ENCODE data around the gene FOXP2.
"Not testable (repeated sequence)": the region's sequence is repeated elsewhere in the genome, so short reads cannot be mapped to it uniquely, and the experiment has no call there.

Gene FOXP2

DNA sequence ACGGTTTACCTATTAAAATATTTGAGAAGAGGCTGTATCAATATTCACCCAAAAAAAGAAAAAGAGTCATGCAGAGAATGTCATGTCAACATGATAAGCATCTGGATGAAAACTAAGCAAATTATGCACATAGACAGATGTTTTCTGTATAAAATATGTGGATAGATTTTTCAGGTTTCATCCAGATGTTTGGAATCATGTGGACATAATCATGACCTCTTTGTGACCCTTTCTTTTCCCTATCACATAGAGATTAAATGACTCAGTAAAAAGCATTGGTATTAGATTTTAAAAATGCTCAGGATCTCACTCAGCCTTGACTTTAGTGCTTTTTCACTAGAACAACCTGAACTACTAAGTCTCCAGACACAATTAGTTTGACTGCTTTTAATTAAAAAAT, 90.0 kb downstream of the FOXP2 start:
- no peak for DNase-seq (ENCODE audit: low read depth)

DNA sequence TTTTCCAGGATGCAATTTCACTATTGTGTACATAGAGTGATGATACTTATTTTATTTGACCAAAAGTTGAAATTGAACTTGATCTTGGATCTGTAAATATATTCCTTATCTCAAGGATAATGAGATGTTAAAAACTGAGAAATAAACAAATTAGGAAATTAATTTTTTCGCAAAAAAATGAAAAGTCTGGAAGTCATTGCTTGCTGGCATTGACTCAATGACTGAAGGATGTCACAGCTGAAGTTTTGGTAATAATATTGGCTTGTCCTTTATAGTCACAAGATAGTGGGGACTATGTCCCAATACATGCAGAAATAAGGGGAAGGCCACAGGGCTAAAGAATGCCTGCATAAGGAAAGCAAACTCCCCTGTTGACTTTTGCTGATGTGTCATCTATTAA, 92.8 kb downstream of the FOXP2 start:
- DNase-seq (ENCODE audit: low read depth), result no peak

DNA sequence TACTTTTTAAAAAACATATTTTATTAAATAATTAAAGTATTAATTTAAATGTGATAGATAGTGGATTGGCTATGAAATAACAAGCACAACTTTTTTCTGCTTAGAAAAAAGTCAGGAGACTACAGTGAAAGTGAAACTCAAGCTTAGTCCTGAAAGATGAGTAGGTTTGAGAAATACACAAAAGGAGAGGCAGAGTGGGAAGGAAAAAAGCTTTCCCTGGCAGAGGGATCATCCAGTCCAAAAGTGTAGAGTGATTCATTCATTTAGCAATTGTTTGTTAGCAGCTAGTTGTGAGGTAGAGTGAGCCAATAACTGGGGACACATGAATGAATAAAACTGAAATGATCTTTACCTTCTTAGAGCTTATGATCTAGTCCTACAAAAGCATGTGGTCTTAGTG, 93.5 kb downstream of the FOXP2 start:
- peak; percentile 10 for DNase-seq (ENCODE audit: low read depth)

DNA sequence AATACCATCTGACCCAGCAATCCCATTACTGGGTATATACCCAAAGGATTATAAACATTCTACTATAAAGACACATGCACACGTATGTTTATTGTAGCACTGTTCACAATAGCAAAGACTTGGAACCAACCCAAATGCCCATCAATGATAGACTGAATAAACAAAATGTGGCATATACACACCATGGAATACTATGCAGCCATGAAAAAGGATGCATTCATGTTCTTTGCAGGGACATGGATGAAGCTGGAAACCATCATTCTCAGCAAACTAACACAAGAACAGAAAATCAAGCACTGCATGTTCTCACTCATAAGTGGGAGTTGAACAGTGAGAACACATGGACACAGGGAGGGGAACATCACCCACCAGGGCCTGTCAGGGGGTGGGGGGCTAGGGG, 96.2 kb downstream of the FOXP2 start:
- DNase-seq (ENCODE audit: low read depth), result not testable (repeated sequence)

DNA sequence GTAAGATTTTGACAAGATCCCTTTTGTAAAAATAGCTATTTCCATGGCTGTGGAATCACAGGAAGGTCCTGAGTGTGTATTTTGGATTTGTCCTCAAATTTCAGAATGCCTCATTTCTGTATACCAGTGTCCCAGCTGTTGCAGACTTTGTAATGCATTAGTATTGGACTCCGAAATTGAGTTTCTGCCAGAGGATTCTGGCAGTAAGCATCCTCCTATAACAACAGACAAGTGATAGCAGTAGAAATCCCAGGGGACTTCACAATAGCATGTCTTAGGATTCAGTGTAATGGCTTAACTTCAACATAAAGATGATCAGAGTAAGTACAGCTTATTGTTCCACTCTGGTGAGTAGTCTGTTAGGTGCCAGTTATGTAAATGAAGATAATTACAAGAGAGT, 104.6 kb downstream of the FOXP2 start:
- no peak for DNase-seq (ENCODE audit: low read depth)

DNA sequence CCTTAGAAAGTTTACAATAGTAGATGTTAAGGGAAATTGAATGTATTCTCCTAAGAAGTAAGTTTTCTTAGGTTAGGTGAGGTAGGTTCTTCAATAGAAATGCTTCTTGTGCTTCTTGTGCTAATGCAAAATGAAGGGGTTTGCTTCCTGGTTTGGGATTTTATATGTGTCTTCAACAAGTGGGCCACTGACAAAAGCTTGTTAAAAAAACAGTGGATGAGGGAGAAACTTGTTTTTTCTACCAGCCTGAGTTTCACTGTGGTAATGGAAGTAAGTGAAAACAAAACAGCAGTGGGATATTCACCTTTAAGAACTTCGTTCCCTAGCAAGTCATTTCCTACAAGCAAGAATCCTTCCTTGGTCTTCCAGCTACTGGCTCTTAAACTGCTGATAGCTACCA, 107.5 kb downstream of the FOXP2 start:
- DNase-seq (ENCODE audit: low read depth), result no peak

DNA sequence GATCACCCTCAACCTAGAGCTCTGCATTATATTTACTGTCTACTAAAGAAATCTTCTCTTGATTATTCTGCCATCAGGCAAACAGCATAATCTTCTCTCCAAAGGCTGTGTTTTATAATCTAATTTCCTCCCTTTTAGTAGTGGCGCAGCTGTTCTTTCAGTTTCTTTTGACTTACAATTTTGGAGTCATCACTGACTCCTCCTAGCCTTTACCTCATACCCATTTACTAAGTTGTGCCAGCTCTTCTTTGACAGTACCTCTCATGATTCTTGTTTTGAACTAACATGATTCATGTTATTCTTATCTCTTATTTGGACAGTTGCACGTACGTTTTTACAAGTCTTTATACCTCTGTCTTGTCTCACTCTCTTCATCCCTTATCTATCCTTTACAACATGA, 113.0 kb downstream of the FOXP2 start:
- DNase-seq (ENCODE audit: low read depth), result no peak

DNA sequence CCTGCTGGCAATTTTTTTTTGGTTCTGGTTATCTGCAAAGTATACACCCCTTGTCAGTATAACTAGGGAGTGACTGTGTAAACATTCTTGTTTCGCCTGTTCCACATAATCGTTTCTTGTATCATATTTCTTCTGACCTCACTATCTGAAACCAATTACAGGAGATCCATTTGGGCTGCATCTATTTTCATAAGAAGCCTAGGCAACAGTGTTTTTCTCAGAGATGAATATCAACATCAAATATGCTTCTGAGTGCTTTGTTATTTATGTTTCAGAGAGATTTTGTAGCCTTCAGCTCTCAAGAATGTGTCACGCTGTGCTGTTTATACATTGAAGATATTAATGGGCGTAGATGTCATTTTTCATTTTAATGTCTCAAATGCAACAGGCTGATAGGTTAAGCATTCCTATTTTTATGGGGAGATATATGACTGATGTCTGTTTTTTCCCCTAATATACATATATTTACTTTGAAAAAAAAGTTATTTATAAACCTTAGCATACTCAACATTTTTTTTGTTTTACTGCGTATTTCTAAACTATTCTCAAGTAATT, 115.5 kb downstream of the FOXP2 start:
- DNase-seq (ENCODE audit: low read depth), result peak; percentile 11

DNA sequence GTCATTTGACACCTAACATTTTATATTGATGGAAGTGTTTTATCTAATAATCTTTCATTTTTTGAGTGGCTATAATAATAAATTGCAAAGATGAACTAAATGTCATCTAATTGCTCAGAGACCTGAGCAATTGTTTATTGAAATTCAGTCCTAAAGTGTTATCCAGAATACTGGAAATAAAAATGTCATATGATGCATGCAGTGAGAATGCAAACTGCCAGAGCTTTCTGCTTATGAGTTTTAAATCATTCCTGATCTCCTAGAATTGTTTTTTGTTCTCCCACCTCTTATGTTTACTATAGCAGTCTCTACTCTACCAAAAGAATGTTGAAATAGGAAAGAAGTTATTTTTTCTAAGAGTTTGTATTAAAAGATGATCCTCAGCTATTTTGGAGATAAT, 116.7 kb downstream of the FOXP2 start:
- DNase-seq (ENCODE audit: low read depth), result no peak

DNA sequence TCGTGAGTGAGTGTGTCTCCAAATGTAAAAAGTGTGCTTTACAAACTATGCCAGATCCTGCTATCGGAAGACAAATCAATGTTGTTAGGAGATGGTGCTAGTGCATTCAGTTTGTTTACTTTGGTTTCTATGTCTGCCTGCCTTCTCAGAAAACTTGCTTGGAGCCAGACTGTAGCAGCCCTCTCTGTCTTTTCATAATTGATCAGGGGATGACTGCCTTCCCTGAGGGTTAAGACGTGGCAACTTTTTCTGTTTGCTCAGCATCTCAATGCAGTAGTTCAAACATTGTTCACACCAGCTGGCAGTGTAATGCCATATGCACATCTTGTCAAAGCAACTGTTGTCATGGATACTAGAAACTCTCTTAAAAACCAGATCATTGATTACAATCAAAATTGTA, 118.5 kb downstream of the FOXP2 start:
- DNase-seq (ENCODE audit: low read depth), result no peak

DNA sequence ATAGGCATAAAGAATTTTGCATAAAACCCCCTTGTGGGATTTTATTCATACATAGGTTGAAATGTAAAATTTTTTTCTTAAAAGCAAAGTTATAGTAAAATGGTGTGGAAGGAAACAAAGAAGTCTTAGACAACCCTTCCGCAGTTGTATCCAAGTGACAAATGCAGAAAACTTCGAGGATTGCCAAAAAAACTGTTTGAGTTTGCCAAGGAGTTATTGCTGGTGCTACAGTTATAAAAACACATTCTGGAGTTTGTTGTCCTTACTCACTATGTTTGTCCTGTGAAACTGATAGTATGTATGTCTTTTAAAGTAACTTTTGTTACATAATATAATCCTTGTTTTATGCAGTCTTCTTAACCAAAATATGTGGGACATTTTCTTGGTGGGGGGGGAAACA, 120.3 kb downstream of the FOXP2 start:
- no peak for DNase-seq (ENCODE audit: low read depth)

DNA sequence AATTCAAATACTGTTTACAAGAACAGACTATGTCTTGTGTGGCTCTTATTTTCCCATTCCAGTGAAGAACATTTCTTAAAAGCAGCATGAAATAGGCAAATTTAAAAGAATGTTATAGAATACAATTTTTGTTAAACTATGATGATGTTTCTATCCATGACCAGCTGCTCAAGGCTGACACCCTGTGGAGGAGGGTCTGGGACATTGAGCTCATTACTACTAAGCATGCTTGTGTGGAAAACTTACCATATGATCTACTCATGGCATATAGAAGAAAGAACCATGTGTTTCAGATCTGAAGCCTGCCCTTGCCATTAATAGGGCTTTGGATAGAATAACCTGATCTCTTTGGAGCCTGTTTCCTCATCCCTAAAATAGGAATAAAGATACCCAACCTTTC, 125.0 kb downstream of the FOXP2 start:
- peak; percentile 41 for DNase-seq (ENCODE audit: low read depth)

DNA sequence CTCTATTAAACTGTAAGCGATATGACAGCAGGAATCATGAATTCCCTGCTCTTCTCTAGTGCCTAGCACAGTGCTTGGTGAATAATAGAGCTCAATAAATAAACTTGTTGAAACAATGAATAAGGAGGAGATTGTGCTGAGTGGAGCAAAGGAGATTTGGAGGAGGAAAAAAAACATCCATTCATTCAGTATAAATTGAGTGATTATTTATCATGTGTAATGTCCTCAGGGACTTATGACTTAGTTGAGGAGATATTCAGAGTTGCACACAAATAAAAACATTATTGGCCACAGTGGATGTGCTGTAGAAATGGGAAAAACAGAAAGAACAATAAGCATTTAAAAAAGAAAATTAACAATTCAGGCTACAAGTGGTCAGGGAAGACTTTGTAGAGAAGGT, 125.7 kb downstream of the FOXP2 start:
- DNase-seq (ENCODE audit: low read depth), result no peak

DNA sequence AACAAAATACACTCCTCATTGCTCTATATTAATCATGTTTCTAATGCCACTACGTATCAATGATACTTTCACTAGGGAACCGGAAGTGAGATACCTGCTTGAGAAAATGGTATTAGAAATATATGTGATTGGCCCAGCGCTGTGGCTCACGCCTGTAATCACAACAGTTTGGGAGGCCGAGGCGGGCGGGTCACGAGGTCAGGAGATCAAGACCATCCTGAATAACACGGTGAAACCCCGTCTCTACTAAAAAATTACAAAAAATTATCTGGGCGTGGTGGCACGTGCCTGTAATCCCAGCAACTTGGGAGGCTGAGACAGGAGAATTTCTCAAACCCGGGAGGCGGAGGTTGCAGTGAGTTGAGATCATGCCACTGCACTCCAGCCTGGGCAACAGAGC, 132.7 kb downstream of the FOXP2 start:
- DNase-seq (ENCODE audit: low read depth), result not testable (repeated sequence)

DNA sequence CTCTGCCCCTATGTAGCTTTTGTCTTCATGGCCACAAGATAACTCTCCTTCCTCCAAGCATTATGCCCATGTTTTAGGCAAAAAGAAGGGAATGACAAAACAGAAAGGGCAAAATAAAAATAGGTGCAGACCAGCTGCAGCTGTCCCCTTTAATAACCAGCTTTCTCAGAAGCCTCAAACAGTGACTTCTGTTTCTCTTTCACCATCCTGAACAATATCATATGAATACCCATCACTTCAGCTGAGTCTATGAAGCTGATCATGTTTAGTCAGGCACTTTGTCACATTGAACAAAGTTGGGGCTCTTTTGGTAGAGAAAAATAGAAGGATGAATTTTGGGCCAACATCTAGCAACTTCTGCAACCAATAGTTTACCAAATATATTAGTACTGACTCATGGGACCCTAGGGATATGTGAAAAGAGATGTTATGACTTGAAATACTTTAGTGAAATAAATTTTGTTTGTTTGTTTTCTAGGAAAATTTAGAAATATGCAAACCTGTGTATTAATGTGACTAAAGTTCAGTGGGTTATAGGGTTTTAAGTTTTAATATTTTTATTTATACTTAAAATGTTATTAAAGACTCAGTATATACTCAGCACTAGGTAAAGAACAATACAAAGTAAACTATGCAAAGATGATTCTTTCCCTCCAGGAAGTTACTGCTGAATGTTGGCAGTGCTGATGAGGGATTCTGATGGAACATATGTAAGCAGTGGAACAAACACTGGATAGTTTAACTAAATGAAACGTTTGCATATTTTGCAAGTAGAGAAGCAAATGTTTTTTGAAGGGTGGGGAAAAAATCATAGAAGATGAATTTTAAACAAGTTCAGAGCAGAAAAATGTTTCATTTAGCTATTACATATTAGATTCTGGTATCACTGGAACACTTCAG, 133.7 kb downstream of the FOXP2 start:
- no peak for DNase-seq (ENCODE audit: low read depth)

DNA sequence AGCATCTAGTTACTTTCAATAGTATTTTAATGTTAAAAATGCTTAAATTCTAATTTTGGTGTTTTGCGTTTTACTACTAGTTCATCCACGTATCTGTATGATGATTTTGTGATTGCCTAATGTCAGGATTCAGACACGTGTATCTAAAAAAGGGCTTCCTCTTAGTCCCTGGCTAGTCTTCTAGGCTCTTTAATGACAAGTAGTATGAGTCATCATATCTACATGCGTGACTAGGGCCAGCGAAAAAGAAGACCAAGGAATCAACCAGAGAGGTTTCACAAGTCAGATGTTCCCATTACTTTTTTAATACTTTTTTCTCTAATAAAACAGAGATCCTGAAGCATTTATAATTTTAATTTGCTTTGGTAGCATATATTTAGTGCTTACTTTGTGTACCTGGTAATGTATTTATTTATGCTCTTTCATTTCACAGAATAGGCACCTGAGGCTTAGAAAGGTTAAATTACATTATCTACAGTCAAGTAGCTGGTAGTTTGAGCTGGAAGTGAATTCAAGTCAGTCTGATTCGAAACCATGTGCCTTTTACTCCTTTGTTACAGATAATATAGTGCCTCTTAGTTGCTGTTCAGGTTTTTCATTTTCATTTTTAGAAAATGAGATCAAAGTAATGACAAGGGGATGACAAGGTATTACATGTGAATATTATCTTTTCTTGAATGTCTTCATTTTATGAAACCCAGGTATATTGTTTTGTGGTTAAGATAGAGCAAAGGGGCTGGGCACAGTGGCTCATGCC, 140.3 kb downstream of the FOXP2 start:
- DNase-seq (ENCODE audit: low read depth), result peak; percentile 79

DNA sequence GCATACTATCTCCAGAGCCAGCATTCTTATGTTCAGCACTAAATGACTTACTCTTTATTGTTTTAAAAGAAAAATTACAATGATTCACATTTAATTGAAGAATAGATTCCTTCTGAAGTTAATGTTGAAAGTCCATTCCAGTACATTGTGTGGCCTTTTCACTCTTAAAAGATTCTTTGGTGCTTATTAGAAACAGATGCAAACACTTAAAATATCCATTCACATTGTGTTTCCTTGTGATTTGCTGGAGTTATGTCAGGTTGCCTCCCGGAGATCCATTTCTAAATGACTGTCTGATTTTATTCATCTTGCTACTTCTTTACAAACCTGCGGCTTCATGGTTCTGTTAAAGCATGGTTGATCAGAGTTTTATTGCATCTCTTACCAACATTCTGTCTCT, 152.8 kb downstream of the FOXP2 start:
- no peak for DNase-seq (ENCODE audit: low read depth)

DNA sequence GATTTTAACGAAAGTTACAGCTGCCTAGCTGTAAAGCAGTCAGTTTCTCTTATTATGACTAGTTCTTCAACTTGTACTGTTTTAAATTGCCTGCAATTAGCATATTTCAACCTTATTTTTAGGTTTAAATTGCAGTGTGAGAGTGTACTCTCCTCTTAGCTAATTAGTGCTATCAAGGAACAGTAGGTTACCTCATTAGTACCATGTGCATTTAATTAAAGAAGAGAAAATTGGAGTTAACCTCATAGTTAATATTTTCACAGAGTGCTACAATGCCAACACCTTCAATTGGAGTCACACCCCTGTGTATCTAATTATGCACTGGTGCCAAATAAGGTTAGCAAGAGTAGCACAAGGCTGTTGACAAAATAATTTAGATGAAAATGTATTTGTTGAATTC, 154.6 kb downstream of the FOXP2 start:
- DNase-seq (ENCODE audit: low read depth), result no peak

DNA sequence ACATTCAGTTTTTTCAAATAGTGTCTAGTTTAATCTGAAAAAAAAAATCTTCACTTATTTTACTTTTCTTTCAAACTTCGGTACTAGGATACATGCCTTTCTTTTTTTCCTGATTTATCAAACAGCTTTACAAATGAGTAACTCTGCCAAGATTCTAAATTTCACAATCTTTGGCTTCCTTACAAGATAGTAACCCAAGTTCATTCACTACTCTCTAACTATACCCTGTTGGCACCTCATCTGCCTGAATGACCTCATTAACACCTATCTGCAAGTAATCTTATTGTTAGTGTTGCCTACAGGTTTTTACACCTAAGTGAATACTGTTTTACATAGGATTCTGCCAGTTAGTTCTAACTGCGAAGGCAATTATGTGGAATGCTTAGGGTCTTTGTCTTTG, 159.8 kb downstream of the FOXP2 start:
- DNase-seq (ENCODE audit: low read depth), result no peak

DNA sequence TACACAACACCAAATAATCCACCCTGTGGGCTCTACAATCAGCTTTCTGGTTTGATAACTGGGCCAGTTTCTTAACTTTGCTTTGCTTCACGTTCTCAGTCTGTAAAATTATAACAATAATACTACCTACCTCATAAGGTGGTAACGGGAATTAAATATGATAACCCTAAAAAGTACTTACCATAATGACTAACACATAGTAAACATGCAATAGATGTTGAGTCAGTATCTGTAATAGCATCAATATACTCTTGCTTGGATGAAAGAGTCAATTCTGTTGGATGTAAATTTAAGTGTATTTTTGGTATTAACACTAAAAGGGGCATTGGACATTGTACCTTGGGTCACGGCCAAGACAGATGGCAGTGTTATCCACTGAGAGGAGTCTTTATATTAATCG, 160.5 kb downstream of the FOXP2 start:
- DNase-seq (ENCODE audit: low read depth), result no peak

DNA sequence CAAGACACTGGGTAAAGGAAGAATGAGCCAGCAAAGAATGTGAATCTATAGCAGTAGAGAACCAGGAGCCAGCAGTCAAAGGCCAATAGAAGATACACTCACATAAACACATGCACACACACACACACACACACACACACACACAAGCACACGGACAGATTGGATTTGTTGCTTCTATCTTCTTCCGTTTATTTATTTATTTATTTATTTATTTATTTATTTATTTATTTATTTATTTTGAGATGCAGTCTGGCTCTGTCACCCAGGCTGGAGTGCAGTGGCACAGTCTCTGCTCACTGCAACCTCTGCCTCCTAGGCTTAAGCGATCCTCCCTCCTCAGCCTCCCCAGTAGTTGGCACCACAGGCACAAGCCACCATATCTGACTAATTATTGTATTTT, 166.3 kb downstream of the FOXP2 start:
- DNase-seq (ENCODE audit: low read depth), result not testable (repeated sequence)

DNA sequence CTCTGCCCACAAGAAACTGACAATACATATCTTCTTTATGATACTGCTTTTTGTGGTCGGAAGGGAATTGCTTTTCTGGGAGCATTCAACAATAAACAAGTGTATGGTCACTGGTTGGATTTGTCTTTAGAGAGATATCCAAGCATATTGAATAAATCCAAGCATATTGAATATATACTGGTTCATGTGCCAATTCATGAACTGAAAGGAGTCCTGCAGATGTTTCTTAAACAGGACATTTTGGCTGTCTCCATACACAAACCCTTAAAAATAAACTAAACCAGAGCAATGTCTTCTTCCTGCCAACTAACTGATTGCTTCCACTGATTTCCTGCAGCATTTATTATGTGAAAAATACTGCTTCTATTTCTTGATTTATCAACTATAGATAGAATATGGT, 173.9 kb downstream of the FOXP2 start:
- DNase-seq (ENCODE audit: low read depth), result no peak

DNA sequence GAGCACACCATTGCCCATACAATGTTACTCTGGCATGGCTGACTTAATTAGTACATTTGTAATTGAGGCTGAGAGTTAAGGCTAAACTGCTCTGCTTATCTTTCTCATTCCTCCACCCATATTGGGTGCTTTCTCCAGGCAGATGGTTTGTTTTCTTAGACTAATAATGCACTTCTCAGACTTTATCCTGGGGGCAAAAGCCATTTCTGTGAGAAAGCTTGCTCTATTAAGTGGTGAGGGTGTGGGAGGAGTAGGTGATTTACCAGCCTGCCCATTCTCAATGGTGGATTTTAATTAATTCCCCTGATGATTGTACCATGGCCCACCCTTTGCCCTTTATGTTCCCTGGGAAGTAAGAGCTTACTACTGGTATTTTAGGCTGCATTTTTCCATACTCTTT, 174.8 kb downstream of the FOXP2 start:
- no peak for DNase-seq (ENCODE audit: low read depth)

All from ELR (cell line).